GM18505 (cell line): ENCODE data around the gene NEK10.
"Not testable (repeated sequence)": the region's sequence is repeated elsewhere in the genome, so short reads cannot be mapped to it uniquely, and the experiment has no call there.

Experiments
- ATAC-seq: cut with Tn5 transposase; IDR thresholded peaks from one replicate; pipeline ENCODE4 v1.9.1; 2021; ENCODE audit not compliant: unreplicated experiment
- POLR2A ChIP-seq: IDR thresholded peaks from 4 replicates; pipeline ENCODE4 v1.6.1; 2011; ENCODE audit warnings: borderline replicate concordance; ENCODE audit not compliant: insufficient read depth, insufficient read length; ENCODE audit errors: extremely low read depth

Gene NEK10

DNA sequence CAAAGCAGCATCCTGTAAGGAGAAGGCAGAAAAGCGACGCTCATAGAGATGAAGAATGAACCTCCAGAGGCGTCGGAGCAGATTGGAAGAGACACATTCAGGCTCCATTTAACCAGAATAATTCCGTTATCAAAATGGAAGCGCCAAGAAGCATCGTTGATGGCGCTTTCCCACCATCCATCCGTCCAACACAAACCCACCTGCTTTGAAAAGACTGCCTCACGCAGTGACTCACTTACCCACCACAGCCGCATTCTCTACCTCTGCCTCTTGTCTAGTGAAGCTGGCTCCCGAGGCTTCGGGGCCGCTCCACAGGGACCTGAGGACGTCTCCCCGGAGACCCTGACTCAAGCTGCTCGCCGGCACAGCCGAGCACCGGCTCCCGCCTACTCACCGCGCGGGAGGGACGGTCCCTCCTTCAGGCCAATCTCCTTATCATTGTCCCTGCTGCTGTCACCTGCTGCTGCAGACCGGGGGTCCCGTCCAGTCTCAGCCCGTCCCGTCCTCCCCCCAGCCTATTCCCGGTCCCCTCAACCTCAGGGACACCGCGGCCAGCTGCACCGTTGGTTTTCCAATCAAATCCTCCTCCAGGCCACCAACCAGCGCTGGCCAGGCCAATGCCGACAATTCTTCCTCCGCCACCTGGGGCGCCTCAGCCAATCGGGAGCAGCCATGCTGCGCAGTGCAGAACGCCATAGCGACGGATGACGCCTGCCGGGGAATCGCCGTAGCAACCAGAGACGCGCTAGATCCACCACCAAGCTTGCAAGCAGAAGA is at the start of gene NEK10:
Gene NEK10 (minus strand): TSS at position 553 of the 777 bp plus-strand sequence. CDS start 16,501 bp downstream, outside the sequence.
- no peak for TF ChIP-seq POLR2A
- ATAC-seq, result peak; percentile 100

DNA sequence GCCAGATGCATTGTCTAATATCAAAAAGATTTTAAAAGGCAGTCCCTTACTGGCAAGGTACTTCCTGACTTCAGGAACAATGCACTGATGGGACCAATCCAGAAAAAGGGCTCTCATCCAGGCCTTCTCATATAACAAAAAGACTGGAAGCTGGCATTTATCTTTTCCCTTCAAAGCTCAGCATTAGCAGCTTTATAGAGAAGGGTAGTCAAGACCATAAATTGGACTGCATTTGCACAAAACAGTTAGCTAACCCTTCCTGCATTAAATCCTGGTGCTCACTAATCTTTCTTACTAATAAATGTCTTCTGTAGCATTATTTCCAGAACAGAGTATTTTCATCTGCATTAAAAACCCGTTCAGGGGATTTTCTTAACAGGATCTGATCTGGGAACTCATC is 46.0 kb upstream of the NEK10 start:
- ATAC-seq, result no peak
- no peak for TF ChIP-seq POLR2A

DNA sequence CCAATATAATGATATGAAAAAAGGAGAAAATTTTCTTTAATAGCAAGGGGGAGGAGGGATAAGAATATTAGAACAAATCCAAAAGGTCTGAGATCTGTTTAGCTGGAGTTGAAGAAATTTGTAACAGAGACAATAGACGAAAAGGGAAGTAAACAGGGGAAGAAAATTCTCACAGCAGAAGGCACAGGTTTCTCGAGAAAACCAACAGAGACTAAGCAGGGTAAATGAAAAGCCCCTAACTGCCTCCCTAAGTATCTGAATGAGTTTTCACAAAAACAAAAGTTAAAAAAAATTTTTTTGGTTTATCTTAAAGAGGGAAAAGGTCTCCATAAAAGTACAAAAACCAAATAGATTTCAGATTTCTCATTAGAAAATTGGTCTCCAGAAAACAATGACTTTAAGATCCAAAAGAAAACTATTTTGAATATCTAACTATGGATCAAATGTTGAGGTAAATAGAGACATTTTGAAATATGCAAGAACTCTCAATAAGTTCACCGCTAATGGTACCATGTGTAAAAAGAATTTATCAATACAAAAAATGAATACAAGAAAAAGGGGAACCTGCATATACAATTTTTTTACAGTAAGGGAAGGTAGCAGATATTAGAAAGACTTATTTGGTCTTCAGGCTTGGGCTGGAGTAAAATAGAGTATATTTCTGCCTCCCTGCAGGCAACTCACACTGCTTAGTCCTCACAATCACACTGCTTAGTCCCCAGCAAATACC is 23.9 kb upstream of the NEK10 start:
- TF ChIP-seq POLR2A, result no peak
- peak; percentile 89 for ATAC-seq

GRCh38 chr3:27392414-27392813 is 23.2 kb upstream of the NEK10 start:
- ATAC-seq, result not testable (repeated sequence)

GRCh38 chr3:27391796-27392195 is 22.6 kb upstream of the NEK10 start:
- no peak for TF ChIP-seq POLR2A
- ATAC-seq, result no peak

- ATAC-seq, result no peak
- TF ChIP-seq POLR2A, result no peak
Measured at GRCh38 chr3:27387625-27388024, 18.4 kb upstream of the NEK10 start.

DNA sequence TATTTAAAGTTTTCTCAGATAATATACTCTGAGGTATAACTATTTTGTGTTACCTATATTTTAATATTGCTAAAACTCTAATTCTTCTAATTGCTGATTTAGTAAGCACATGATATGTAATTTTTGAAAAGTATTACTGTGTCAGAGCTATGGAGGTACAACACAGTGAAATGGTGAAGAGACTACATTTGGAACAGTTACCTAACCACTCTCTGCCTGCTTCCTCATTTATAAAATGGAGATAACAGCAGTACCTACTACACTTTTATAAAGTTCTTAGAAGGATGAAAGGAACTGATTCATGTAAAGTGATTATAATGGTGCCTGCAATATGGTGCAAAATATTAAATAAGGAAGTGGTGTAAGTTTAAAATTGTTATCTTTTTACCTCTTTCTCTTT is 16.3 kb upstream of the NEK10 start:
- no peak for TF ChIP-seq POLR2A
- no peak for ATAC-seq

DNA sequence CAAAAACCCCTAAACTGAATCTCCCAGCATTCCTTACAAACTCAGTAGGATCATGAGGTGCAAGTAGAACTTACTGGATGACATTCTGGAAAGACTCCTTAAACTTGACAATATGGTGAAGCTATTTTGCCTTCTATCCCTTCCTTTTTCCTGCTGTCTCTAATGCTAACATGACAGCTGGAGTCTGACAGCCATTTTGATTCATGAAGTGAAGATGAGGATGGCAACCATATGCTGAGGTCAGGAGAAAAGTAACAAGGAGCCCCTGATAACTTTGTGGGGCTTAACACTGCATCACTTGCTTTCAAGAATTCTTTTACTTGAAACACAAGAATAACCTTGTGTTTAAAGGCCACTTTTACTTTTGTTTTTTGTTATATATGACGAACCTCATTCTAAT is 15.0 kb upstream of the NEK10 start:
- no peak for TF ChIP-seq POLR2A
- ATAC-seq, result no peak

DNA sequence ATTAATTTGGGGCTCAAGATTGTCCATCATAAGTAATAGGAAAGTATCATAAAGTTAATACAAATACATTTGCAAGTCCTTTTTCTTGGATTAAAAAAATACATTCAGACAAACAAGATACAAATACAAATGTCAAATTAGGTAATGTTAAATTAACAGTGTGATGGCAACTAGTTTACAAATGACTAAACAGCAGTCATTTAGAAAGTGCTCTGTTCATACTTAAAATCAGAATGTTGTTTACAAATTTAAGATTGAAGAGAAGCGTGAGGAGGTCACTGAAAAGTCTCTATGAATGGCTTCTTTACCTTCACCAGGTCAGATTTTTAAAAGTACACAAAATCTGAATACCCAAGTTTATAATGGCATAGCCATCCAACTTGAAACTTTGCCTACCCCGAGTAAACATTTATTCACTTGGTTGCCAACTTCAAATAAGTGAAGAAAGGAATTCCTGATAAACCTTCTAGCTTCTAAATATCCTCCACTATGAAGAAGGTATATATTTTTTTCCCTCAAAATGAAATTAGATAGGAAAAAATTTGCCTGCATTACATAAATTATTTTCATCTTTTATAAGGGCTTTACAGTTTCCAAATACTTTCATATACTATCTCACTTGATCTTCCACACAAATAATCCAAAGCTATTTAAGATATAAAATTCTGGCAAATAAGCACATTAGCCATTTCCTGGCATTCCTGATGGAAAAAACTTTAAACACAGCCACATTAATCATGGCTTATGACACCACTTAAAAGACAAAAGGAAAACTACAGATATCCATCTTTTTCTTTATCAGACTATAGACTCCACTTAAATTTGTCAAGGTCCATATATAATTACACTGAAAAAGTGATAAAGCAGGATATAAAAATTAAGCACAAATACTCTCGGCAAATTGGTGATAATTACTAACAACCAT is 11.5 kb upstream of the NEK10 start:
- no peak for TF ChIP-seq POLR2A
- no peak for ATAC-seq

DNA sequence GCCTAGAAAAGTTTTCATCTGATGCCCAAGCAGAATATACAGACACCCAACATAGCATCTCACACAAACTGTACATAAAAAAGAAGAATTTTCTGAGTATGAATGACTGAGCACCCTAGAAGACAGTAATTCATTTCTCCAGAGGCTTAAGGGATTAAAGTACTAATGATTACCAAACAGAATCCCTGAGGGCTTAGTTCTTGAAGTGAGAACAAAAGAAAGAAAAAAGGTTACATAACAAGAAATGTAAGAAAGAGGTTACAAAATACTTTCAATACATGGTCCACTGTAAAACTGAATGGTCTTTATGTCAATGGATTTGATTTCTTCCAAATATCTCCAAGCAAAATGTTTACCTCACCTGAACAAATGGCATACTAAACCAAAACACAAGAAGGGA is 9.1 kb upstream of the NEK10 start:
- no peak for TF ChIP-seq POLR2A
- ATAC-seq, result no peak

GRCh38 chr3:27376109-27376772 is 7.1 kb upstream of the NEK10 start:
- TF ChIP-seq POLR2A, result no peak
- no peak for ATAC-seq

DNA sequence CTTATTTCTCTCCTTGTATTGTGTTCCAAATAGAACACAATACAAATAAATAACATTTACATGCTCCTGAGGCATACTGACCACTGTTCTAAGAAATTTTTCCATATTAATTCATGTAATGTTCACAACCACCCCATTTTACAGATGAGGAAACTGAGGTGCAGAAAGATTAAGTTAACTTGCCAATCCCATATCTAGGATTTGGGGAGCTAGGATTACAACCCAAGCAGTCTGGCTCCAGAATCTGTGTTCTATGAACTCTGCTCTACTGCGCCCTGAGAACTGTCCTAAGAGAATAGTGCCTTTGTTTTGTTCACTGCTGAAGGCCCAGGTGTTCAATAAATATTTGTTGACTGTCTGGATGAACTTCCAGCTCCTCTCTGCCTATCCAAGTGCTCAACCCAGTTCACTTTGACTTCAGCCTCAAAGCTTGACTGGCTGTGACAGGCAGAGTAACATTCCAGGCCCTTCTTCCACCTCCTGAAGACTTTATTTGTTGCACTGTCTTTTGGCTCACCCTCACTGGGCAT is 3.1 kb downstream of the NEK10 start:
- no peak for TF ChIP-seq POLR2A
- no peak for ATAC-seq

DNA sequence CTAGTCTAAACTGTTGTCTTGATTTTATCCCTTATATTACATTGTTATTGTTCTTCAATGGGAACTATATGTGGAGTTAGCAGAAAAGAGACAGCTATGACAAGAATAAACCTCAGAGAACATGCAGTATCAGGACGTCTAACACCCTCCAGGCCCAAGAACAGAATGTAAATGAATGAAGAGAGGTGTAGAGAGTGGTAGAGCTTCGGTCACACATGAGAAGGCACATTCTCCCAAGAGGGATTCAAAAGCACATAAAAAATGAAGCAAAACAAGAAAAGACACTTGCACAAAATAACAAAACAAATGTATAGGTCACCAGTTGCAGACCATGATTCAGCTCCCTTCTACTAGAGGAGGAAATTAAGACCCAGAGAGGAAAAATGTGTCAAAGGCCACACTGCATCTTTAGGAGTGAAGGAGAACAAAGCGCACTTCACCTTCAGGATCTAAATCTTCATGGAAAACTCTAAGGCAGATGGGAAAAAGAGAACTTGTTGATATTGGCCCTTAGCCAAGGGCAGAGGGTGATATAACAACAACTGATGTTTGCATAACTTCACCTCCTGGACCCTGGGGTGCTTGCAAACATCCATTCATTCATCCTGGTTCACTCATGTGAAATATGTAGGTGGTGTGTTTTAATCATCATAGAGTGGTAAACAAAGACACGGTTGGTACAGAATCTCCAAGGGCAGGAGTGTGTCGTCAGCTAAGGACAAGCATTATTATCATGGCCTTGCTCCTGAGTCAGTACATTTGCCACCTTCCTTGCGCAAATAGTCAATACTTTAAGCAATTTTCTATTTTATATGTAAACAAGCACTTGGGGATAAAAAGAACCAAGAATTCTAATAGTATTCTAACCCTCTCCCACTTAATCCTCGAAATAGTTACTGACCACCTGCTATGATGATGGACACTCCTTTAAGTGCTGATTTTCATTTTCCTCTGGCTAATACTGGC is 8.8 kb downstream of the NEK10 start:
- TF ChIP-seq POLR2A, result no peak
- ATAC-seq, result no peak
